Prostate gland (tissue), 2 donors: ENCODE results near the gene VEPH1. TPM values are rescaled to one million over a fixed set of nuclear protein-coding genes. Genes with fewer than 3 reads are reported as not detected.

Experiments used
- DNase-seq: peaks from one replicate; pipeline ENCODE4 v3.0.0-alpha.2; 2019; ENCODE audit warnings: low spot score
- H3K27ac ChIP-seq, 2 donors: fragments of 200-600 bp; sonication (generic); 2 replicates each; pipeline ENCODE4 v1.5.1; 2017 to 2019
- H3K27me3 ChIP-seq: fragments of 200-600 bp; sonication (generic); replicated peaks from 2 replicates; pipeline ENCODE4 v1.5.1; 2019; ENCODE audit not compliant: insufficient read depth
- H3K36me3 ChIP-seq, 2 donors: fragments of 200-600 bp; sonication (generic); 1 replicate in 1 of 2; 2 replicates in 1 of 2; pipeline versions ENCODE4 v1.5.1 to v1.8.1; 2017 to 2019
- H3K4me1 ChIP-seq: fragments of 200-600 bp; sonication (generic); replicated peaks from 2 replicates; pipeline ENCODE4 v1.5.1; 2019
- H3K4me3 ChIP-seq, 2 donors: fragments of 200-600 bp; sonication (generic); 2 replicates each; pipeline ENCODE4 v1.5.1; 2017 to 2019
- H3K9me3 ChIP-seq: fragments of 200-600 bp; sonication (generic); 2 replicates; pipeline ENCODE4 v1.5.1; 2017
- POLR2A ChIP-seq: fragments of 450-650 bp; IDR thresholded peaks from one replicate; pipeline ENCODE4 v1.6.1; 2016; ENCODE audit warnings: antibody characterized with exemption, mild to moderate bottlenecking
- POLR2AphosphoS5 ChIP-seq: sonication (generic); formaldehyde crosslinking; IDR thresholded peaks from one replicate; pipeline ENCODE4 v1.6.1; 2017; ENCODE audit warnings: antibody characterized with exemption
- WGBS: methylation state at CpG from one replicate; pipeline ENCODE4 v1.1.5; 2018; 5-methylcytosine and 5-hydroxymethylcytosine counted together
- intact Hi-C: fragments of 100-400 bp; cut with DNase I; formaldehyde crosslinking; loops from one replicate; pipeline ENCODE4 v1.14.2; 2022
- total RNA-seq, 2 donors: library from RNA; depleted of rRNA; stranded (reverse); fragments of >200 nt; gene quantifications; one replicate each; pipeline ENCODE4 v1.1.0, GENCODE V29; 2016
- TF ChIP-seq, protein P1 (sequence below), 4 experiments: fragments of 200-600 bp in 2 of 4; fragments of 450-650 bp in 2 of 4; sonication (generic) in 2 of 4; IDR thresholded peaks; 1 replicate in 3 of 4; 2 replicates in 1 of 4; pipeline ENCODE4 v1.5.1; 2016 to 2019; ENCODE audit warnings: antibody characterized with exemption in 4 of 4, mild to moderate bottlenecking in 2 of 4, moderate library complexity in 2 of 4

The VEPH1 gene
- total RNA-seq, 2 donors from 2014 or later: 1.4 to 3.4 TPM

DNA sequence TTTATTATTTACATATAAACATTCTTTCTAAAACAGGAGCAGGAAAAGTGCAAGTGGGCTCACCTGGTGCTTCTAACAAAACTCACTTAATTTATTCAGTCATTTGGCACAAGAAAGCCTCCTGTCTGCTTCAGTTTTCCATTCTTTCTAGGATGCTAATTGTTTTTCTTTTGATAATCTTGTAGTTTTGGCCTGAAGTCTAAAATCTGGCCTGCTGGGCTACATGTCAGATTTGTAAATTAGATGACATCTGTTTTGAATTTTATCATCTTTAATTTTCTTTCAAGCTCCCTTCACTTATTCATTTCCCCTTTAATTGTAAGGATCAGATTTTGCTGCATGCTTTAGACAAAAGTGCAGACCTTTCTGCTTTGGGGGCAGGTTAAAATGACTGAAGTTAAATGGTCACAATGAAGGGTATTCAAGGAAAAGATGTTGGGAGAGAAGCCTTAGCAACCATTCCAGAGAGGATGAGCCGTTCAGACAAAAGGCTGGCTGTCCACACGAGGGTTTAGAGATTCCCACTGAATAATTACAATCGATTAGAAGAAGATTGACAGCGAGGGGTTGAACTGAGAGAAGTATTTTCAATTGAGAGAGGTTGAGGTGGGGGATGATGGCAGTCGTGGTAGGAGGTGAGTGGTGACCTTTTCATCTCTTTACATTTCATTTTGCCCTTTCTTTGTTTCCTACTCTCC lies 126.5 kb downstream of the VEPH1 start:
- H3K9me3 ChIP-seq: no peaks in the 10 kb centered on the region
- H3K27me3 ChIP-seq: no peaks in the 10 kb centered on the region
- no peak overlapping the region for H3K27ac ChIP-seq
- TF ChIP-seq, protein P1, sequence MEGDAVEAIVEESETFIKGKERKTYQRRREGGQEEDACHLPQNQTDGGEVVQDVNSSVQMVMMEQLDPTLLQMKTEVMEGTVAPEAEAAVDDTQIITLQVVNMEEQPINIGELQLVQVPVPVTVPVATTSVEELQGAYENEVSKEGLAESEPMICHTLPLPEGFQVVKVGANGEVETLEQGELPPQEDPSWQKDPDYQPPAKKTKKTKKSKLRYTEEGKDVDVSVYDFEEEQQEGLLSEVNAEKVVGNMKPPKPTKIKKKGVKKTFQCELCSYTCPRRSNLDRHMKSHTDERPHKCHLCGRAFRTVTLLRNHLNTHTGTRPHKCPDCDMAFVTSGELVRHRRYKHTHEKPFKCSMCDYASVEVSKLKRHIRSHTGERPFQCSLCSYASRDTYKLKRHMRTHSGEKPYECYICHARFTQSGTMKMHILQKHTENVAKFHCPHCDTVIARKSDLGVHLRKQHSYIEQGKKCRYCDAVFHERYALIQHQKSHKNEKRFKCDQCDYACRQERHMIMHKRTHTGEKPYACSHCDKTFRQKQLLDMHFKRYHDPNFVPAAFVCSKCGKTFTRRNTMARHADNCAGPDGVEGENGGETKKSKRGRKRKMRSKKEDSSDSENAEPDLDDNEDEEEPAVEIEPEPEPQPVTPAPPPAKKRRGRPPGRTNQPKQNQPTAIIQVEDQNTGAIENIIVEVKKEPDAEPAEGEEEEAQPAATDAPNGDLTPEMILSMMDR (IDR thresholded peaks at IDR 0.05): no peak
- no peak for TF ChIP-seq POLR2A
- no peak for TF ChIP-seq POLR2AphosphoS5
- no peaks in the 10 kb centered on the region for H3K4me1 ChIP-seq
- intact Hi-C loops: no loop called here
- no peak for DNase-seq
- no peaks in the 10 kb centered on the region for H3K36me3 ChIP-seq
- no peak overlapping the region for H3K4me3 ChIP-seq
- 86% methylated on average over 5 of the region's 5 CpGs for WGBS

DNA sequence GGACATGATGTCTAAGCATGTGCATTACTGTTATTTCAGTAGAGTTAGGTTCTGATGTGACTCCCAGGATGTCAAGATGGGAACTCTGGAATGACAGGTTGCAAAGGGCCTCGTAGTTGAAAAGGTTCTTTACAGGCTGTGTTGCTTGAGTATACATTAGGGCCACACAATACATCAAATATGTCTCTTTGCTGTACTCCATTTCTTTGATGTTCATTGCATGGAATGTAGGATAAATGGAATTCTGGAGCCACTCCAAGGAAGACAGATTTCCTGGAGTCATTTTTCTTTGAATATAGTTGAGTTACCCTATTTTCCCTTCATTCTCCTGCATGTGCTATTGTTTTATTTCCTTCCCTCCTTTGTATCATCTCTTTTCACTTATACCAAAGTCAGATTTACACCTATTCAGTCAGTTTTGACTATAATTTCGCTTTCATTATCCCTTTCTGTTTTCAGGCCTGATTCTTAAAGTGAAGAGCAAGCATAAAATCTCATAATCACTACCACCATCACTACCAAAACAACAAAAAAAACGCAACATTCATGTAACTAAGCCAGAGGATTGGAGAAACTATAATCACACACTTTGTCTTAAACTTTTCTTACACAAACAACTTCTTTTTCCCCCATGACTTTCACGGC lies 127.8 kb downstream of the VEPH1 start:
- 66% methylated on average over 4 of the region's 4 CpGs for WGBS
- intact Hi-C loops: no loop called here

DNA sequence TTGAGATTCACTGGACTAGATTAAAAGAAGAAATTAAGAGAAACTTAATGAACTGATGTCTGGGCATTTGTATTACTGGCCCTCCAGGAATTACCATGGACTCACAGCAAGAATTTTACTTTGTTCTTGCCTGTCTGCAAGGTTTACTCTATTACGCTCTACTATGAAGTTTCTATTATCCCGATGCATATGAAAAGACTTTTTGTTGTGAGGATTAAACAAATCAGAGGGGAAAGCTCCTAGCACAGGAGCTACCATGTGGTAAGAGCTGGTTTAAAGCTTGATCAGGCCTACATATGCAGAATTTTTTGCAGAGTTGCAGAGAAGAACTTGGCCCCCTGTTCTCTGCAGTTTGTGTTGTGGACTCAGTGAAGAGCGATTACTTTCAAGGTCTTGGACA lies 128.3 kb downstream of the VEPH1 start:
- intact Hi-C loops: no loop called here
- H3K4me1 ChIP-seq: no peaks in the 10 kb centered on the region
- no peaks in the 10 kb centered on the region for H3K36me3 ChIP-seq
- 89% methylated on average over 3 of the region's 3 CpGs for WGBS
- no peak overlapping the region for H3K4me3 ChIP-seq
- H3K27ac ChIP-seq: no peak overlapping the region
- DNase-seq: no peak
- TF ChIP-seq POLR2AphosphoS5: no peak
- no peaks in the 10 kb centered on the region for H3K27me3 ChIP-seq
- no peaks in the 10 kb centered on the region for H3K9me3 ChIP-seq

More for the DNA sequence above, 127.8 kb downstream of the VEPH1 start:
- Histone ChIP-seq H3K27ac (no peak overlapping the region), H3K27me3 (no peaks in the 10 kb centered on the region), H3K4me1 (no peaks in the 10 kb centered on the region), H3K36me3 (no peaks in the 10 kb centered on the region), H3K4me3 (no peak overlapping the region), H3K9me3 (no peaks in the 10 kb centered on the region)
- DNase-seq: no peak
- TF ChIP-seq, protein P1 (IDR thresholded peaks at IDR 0.05): no peak
- TF ChIP-seq POLR2AphosphoS5 (no peak), POLR2A (no peak)

DNA sequence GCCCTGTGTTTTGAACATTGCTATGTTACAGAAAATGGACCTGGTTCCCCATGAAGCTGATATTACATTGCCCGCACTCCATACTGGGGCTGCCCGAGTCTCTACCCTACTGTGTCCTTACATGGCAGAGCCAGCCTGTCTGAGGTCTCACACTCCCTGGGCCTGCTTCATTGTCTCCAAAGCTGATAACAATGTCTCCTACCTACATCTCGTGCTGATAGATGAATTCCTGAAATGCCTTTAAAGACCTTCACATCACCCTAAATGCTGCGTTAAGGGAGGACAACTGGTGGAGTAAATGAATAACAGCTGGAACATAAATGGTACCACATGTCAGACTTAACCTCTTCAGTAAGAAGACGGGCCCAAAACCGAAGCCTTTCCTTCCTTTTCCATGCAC lies 129.4 kb downstream of the VEPH1 start:
- H3K9me3 ChIP-seq: no peaks in the 10 kb centered on the region
- TF ChIP-seq POLR2A: no peak
- H3K36me3 ChIP-seq: no peaks in the 10 kb centered on the region
- no peaks in the 10 kb centered on the region for H3K4me1 ChIP-seq
- no peaks in the 10 kb centered on the region for H3K27me3 ChIP-seq
- no peak overlapping the region for H3K4me3 ChIP-seq
- intact Hi-C loops: no loop called here
- 79% methylated on average over 6 of the region's 6 CpGs for WGBS
- no peak for DNase-seq
- no peak overlapping the region for H3K27ac ChIP-seq

DNA sequence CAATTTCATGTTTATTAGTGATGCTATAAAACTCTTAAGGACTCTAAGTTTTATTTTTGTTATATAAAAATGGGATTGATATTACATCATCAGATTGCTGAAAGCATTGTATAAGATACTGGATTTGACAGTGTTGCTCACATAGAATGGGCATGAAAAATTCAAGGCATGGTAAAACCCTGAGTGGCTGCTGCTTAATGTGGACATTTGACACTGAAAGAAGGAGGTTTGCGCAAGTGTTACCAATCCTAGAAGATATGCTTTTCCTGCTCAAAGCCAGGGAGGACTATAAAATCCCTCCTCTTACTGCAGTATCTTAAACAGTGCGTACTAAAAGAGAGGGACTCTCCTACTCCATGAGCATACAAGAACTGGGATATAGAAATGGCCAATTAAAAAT lies 132.3 kb downstream of the VEPH1 start:
- no peak for TF ChIP-seq POLR2AphosphoS5
- TF ChIP-seq, protein P1 (IDR thresholded peaks at IDR 0.05): no peak
- no peak for TF ChIP-seq POLR2A
- 97% methylated on average over 2 of the region's 2 CpGs for WGBS
- no peaks in the 10 kb centered on the region for H3K36me3 ChIP-seq
- no peaks in the 10 kb centered on the region for H3K9me3 ChIP-seq
- H3K27me3 ChIP-seq: no peaks in the 10 kb centered on the region
- H3K4me1 ChIP-seq: no peaks in the 10 kb centered on the region
- DNase-seq: no peak
- no peak overlapping the region for H3K27ac ChIP-seq
- no peak overlapping the region for H3K4me3 ChIP-seq
- intact Hi-C loops: no loop called here
